CD14-positive monocyte (primary cell): ENCODE measurements around the gene DNAJC5. TPM values are rescaled to one million over a fixed set of nuclear protein-coding genes. Genes with fewer than 3 reads are reported as not detected.
"Not testable (repeated sequence)": the region's sequence is repeated elsewhere in the genome, so short reads cannot be mapped to it uniquely, and the experiment has no call there.

ENCODE experiments used
- DNase-seq, 3 donors: peaks; one replicate each; pipeline ENCODE4 v3.0.0-alpha.2; 2011 to 2022
- H2AFZ ChIP-seq: 2 replicates; pipeline ENCODE4 v1.6.0; 2012; ENCODE audit warnings: mild to moderate bottlenecking, low read depth, low read length, inconsistent platforms; ENCODE audit not compliant: insufficient read depth, poor library complexity, severe bottlenecking
- H3K27ac ChIP-seq, 2 donors: 1 replicate in 1 of 2; 2 replicates in 1 of 2; pipeline ENCODE4 v1.5.1; 2012 to 2013; ENCODE audit warnings: low read length in 2 of 2, control low read depth in 1 of 2, inconsistent platforms in 1 of 2, low read depth in 1 of 2, mild to moderate bottlenecking in 1 of 2
- H3K27me3 ChIP-seq, 2 donors: one replicate each; pipeline versions ENCODE4 v1.6.0 to v1.6.1; 2011 to 2013; ENCODE audit warnings: low read length in 2 of 2; ENCODE audit not compliant: control insufficient read depth in 2 of 2, insufficient read depth in 2 of 2
- H3K36me3 ChIP-seq, 2 donors: replicated peaks in 1 of 2; 1 replicate in 1 of 2; 2 replicates in 1 of 2; pipeline versions ENCODE4 v1.5.1 to v1.6.1; 2012 to 2013; ENCODE audit warnings: low read length in 2 of 2, control low read depth in 1 of 2, inconsistent platforms in 1 of 2, mild to moderate bottlenecking in 1 of 2; ENCODE audit not compliant: insufficient read depth in 2 of 2, control insufficient read depth in 1 of 2
- H3K4me1 ChIP-seq, 2 donors: 1 replicate in 1 of 2; 2 replicates in 1 of 2; pipeline versions ENCODE4 v1.5.1 to v1.6.1; 2012 to 2013; ENCODE audit warnings: low read length in 2 of 2, control low read depth in 1 of 2, inconsistent platforms in 1 of 2, mild to moderate bottlenecking in 1 of 2, moderate library complexity in 1 of 2; ENCODE audit not compliant: insufficient read depth in 2 of 2, control insufficient read depth in 1 of 2
- H3K4me2 ChIP-seq: replicated peaks from 2 replicates; pipeline ENCODE3; 2012; ENCODE audit warnings: low read length, moderate library complexity, mild to moderate bottlenecking; ENCODE audit not compliant: poor library complexity, severe bottlenecking; ENCODE audit errors: extremely low read depth
- H3K4me3 ChIP-seq, 3 experiments: fragments of 200-600 bp in 1 of 3; sonication (generic) in 1 of 3; replicated peaks in 1 of 3; 1 replicate in 2 of 3; 2 replicates in 1 of 3; pipeline ENCODE4 v1.5.1; 2011 to 2013; ENCODE audit warnings: low read length in 3 of 3, mild to moderate bottlenecking in 3 of 3, control low read depth in 2 of 3, low read depth in 2 of 3, inconsistent platforms in 1 of 3, moderate library complexity in 1 of 3
- H3K79me2 ChIP-seq: 2 replicates; pipeline ENCODE4 v1.6.0; 2012; ENCODE audit warnings: mild to moderate bottlenecking, control low read depth, inconsistent platforms, low read length, moderate library complexity; ENCODE audit not compliant: insufficient read depth
- H3K9ac ChIP-seq: 2 replicates; pipeline ENCODE4 v1.6.0; 2017; ENCODE audit warnings: low read length, mild to moderate bottlenecking; ENCODE audit not compliant: insufficient read depth, poor library complexity, severe bottlenecking
- H3K9me3 ChIP-seq, 2 donors: replicated peaks in 1 of 2; 1 replicate in 1 of 2; 2 replicates in 1 of 2; pipeline versions ENCODE4 v1.5.1 to v1.6.1; 2012 to 2013; ENCODE audit warnings: low read length in 2 of 2, control low read depth in 1 of 2; ENCODE audit not compliant: control insufficient read depth in 1 of 2, insufficient read depth in 1 of 2
- H4K20me1 ChIP-seq: 2 replicates; pipeline ENCODE4 v1.6.0; 2012; ENCODE audit warnings: mild to moderate bottlenecking, low read length, control low read depth, moderate library complexity; ENCODE audit not compliant: insufficient read depth
- H3K27ac Mint-ChIP-seq, 7 donors: one replicate each; pipeline ENCODE4 v1.8.0; 2020; ENCODE audit warnings: mild to moderate bottlenecking in 7 of 7, mixed read lengths in 7 of 7, moderate library complexity in 6 of 7, inconsistent platforms in 2 of 7
- H3K27me3 Mint-ChIP-seq, 3 donors: one replicate each; pipeline ENCODE4 v1.8.0; 2021 to 2022; ENCODE audit warnings: low read depth in 3 of 3, mild to moderate bottlenecking in 3 of 3, mixed read lengths in 3 of 3, moderate library complexity in 3 of 3, inconsistent platforms in 1 of 3
- H3K36me3 Mint-ChIP-seq, 2 donors: one replicate each; pipeline ENCODE4 v1.8.0; 2020; ENCODE audit warnings: mixed read lengths in 2 of 2, inconsistent platforms in 1 of 2, mild to moderate bottlenecking in 1 of 2
- H3K4me1 Mint-ChIP-seq: one replicate; pipeline ENCODE4 v1.8.0; 2020; ENCODE audit warnings: mild to moderate bottlenecking, mixed read lengths
- H3K4me3 Mint-ChIP-seq, 2 donors: one replicate each; pipeline ENCODE4 v1.8.0; 2020; ENCODE audit warnings: mild to moderate bottlenecking in 2 of 2, mixed read lengths in 2 of 2, moderate library complexity in 1 of 2
- H3K9me3 Mint-ChIP-seq, 7 donors: one replicate each; pipeline ENCODE4 v1.8.0; 2020 to 2022; ENCODE audit warnings: mixed read lengths in 7 of 7, mild to moderate bottlenecking in 6 of 7, moderate library complexity in 6 of 7, inconsistent platforms in 2 of 7
- WGBS: methylation state at CpG from one replicate; pipeline ENCODE4 v1.1.5; 2013; ENCODE audit warnings: missing lambda C conversion rate; ENCODE audit not compliant: insufficient coverage; 5-methylcytosine and 5-hydroxymethylcytosine counted together
- intact Hi-C, 2 donors: fragments of 100-400 bp; cut with micrococcal nuclease; formaldehyde crosslinking; loops; one replicate each; pipeline versions ENCODE4 v1.15.0 to v1.15.1; 2023
- polyA plus RNA-seq, 3 donors: library from polyadenylated mRNA; depleted of rRNA in 1 of 3; unstranded in 2 of 3; stranded (reverse) in 1 of 3; fragments of 300-500 nt in 2 of 3; fragments of >200 nt in 1 of 3; fragmentation: Illumina TruSeq in 2 of 3; gene quantifications; 1 replicate in 2 of 3; 2 replicates in 1 of 3; pipeline ENCODE4 v1.2.3, GENCODE V29; 2012 to 2021
- TF ChIP-seq, protein P1 (sequence below): fragments of 200-600 bp; IDR thresholded peaks from one replicate; pipeline ENCODE4 v1.8.0; 2022; ENCODE audit warnings: antibody characterized with exemption, mild to moderate bottlenecking

DNAJC5 gene
- polyA plus RNA-seq, 3 donors = 5.9 to 44.4 (median 7.4) TPM

DNA sequence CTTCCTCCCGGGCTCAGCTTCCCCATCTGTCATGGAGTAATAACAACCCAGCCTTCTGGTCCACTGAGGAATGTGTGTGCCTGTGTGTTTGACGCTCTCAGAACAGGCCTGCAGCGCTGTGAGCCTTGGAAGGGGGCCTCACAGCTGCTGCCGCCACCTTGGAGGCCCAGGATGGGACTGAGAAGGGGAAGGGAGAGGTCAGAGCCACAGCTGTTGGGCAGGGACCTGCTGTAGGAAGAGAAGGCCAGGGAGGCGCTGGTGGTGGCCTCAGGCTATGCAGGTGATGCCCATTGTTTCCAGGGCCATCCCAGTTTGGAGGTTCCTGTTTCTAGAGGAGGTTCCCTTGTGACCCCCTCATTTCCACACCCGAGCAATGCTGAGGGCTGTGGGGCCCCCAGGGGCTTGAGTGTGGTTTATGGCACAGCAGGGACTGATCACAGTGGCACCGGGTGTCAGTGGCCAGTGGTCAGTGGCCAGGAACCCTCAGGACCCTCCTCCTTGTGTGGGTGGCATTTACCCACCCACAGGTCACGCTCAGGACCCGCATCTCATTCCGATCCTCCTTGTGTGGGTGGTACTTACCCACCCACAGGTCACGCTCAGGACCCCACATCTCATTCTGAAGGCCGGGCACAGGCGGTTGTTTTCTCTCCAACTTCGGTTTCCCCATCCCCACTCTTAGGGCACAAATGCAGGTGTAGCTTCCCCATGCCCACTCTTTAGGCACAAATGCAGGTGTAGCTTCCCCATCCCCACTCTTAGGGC, 15.8 kb upstream of the DNAJC5 start:
- intact Hi-C loops = no loop called here
- Histone ChIP-seq H3K27ac (no peak overlapping the region), H3K4me1 (peaks cover 14 to 27% of the 10 kb centered on the region in 2 donors), H3K4me2 (no peak overlapping the region), H4K20me1 (peaks cover 90% of the 10 kb centered on the region), H2AFZ (no peak overlapping the region), H3K79me2 (peaks cover 84% of the 10 kb centered on the region), H3K9me3 (no peaks in the 10 kb centered on the region), H3K27me3 (no peaks in the 10 kb centered on the region), H3K36me3 (peaks cover 80 to 91% of the 10 kb centered on the region in 2 donors), H3K9ac (no peak overlapping the region), H3K4me3 (no peak overlapping the region)
- Mint-ChIP-seq H3K36me3 (peaks cover 72 to 92% of the 10 kb centered on the region in 2 donors), H3K27me3 (peaks cover 0 to 1% (median 1%) of the 10 kb centered on the region in 3 donors), H3K4me1 (peaks cover 35% of the 10 kb centered on the region), H3K27ac (peak overlapping the region in 2 of 7 donors; percentile 69 to 73), H3K4me3 (no peak overlapping the region), H3K9me3 (peaks cover 0 to 2% (median 0%) of the 10 kb centered on the region in 7 donors)
- TF ChIP-seq, protein P1, sequence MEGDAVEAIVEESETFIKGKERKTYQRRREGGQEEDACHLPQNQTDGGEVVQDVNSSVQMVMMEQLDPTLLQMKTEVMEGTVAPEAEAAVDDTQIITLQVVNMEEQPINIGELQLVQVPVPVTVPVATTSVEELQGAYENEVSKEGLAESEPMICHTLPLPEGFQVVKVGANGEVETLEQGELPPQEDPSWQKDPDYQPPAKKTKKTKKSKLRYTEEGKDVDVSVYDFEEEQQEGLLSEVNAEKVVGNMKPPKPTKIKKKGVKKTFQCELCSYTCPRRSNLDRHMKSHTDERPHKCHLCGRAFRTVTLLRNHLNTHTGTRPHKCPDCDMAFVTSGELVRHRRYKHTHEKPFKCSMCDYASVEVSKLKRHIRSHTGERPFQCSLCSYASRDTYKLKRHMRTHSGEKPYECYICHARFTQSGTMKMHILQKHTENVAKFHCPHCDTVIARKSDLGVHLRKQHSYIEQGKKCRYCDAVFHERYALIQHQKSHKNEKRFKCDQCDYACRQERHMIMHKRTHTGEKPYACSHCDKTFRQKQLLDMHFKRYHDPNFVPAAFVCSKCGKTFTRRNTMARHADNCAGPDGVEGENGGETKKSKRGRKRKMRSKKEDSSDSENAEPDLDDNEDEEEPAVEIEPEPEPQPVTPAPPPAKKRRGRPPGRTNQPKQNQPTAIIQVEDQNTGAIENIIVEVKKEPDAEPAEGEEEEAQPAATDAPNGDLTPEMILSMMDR = no peak
- no peak for DNase-seq
- 95% methylated on average over 11 of the region's 14 CpGs for WGBS

DNA sequence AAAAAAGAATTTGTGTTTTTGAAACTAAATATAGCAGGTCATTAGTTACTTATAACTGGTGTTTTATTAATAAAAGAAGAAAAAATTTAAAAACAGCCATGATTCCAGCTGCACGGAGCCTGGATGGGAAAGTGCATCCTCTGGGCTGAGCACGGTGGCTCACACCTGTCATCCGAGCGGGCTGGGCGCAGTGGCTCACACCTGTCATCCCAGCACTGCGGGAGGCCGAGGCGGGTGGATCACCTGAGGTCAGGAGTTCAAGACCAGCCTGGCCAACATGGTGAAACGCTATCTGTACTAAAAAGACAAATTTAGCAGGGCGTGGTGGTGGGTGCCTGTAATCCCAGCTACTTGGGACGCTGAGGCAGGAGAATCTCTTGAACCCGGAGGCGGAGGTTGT, 14.0 kb upstream of the DNAJC5 start:
- H3K4me2 ChIP-seq, H3K27me3 Mint-ChIP-seq, H3K27ac Mint-ChIP-seq, H3K9me3 ChIP-seq, H3K27ac ChIP-seq, H2AFZ ChIP-seq, H3K27me3 ChIP-seq, H3K4me3 ChIP-seq, H3K9ac ChIP-seq, intact Hi-C loops, H3K9me3 Mint-ChIP-seq, DNase-seq, H3K4me3 Mint-ChIP-seq: not testable (repeated sequence)
- H3K36me3 ChIP-seq = peaks cover 84 to 95% of the 10 kb centered on the region in 2 donors
- peaks cover 19% of the 10 kb centered on the region for H3K4me1 Mint-ChIP-seq
- peaks cover 77 to 92% of the 10 kb centered on the region in 2 donors for H3K36me3 Mint-ChIP-seq
- H3K4me1 ChIP-seq = peaks cover 6 to 13% of the 10 kb centered on the region in 2 donors
- WGBS = 98% methylated on average over 13 of the region's 13 CpGs
- peaks cover 86% of the 10 kb centered on the region for H3K79me2 ChIP-seq
- H4K20me1 ChIP-seq = peaks cover 95% of the 10 kb centered on the region
